HG03064 (cell line): ENCODE data around the gene NDUFB10.
"Not testable (repeated sequence)": the region's sequence is repeated elsewhere in the genome, so short reads cannot be mapped to it uniquely, and the experiment has no call there.

Experiments used
- ATAC-seq: cut with Tn5 transposase; IDR thresholded peaks from one replicate; pipeline ENCODE4 v1.9.1; 2021; ENCODE audit warnings: low read depth; ENCODE audit not compliant: unreplicated experiment

The NDUFB10 gene

DNA sequence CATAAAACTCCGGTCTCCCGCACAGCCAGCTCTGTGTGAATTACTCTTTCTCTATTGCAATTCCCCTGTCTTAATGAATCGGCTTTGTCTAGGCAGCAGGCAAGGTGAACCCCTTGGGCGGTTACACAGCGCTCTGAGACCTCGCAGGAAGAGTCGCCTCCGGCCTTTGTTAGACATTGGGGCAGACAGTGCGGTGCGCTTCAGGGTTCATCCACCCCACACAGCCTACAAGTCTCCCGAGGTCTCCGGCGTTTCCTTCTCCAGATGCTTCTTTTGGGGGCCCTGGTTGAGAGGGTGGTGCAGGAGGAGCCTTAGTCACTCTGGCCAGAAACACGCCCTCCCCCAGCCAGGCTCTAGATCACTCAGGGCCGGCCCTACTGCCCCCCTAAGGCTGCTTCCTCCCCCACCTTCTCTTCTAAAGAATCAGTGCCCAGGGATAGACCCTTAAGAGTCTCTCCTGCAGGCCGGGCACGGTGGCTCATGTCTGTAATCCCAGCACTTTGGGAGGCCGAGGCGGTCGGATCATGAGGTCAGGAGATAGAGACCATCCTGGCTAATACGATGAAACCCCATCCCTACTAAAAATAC, 14.6 kb upstream of the NDUFB10 start:
- no peak for ATAC-seq

DNA sequence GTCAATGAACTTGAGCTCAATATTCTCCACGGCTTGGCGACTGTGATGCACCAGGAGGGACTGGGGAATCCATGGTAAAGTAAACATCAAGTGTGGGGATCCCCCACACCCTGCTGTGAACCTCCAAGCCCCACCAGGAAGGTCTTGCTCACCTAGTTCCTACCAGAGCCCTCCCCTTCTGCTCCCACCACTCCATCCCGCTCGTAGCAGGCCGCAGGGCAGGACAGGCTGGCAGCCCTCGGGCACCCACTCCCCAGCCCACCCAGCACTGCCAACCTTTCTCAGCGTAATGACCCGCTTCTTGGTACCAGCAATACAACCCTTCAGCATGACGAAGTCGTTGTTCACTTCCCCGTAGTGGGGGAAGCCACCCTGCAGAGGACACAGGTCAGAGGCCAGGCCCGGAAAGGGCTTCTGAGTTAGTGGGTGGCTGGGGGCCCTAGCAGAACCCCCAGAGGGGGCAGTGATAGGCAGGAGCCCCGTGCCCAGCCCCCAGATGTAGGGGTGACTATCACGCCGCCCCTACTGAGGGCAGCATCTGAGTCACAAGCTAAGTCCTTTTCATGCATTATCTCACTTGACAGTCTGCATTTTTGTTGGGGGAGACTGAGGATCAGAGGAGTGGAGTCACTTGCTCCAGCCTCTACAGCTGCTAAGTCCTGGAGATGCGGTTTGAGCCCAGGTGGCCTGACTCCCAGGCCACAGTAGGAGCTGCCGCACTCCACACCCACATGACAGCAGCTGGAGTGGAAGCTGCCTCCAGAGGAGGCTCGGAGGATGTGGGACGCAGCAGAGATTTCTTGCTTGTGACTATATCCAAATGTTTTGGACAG, 13.6 kb upstream of the NDUFB10 start:
- ATAC-seq: no peak

DNA sequence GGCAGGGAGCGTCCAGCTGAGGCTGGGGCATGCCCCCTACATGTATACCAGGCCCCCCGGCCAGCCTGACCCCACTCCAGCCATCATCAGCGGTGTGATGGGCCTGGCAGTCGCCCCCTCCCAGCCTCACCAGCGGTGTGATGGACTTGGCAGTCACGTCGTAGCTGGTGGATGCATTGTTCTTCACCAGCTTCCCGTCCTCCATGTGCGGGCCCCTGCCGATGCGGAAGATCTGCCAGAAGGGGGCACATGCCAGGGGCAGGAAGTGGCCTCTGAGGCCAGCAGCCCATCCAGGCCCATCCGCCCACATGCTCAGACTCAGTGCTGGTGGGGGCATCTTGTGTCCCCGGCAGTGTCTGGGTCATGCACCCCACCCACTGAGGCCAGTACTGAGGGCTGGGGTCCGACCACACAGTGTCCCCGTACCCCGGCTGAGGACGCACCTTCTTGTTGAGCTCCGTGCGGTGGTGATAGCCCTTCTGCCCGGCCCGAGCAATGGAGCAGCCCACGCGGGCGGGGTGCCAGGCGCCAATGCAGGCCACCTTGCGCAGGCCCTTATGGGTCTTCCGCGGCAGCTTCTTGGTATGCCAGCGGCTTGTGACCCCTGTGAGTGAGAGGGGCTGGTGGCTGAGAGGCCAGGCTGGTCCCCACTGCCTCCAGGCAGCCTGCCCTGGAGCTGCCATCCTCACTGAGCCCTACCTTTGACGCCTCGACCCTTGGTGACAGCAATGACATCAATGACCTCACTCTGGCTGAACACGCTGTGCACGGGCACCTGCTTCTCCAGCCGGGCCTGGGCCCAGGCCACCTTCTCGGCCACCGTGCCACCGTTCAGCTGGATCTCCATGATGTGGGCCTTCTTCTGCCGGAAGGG, 12.6 kb upstream of the NDUFB10 start:
- ATAC-seq: no peak

DNA sequence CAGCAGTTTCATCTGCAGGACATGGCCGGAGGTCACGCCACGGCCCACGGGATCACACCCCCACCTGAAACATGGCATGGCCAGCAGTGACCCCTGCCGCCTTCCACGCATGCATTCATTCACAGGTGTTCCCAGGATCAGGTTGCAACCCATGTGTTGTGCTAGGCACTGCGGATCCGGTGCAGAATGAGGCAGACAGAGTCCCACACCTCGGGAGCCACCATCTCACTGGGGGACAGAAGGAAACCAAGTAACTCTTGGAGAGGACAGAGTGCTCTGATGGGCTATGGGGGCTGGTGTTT, 12.0 kb upstream of the NDUFB10 start:
- ATAC-seq: no peak

DNA sequence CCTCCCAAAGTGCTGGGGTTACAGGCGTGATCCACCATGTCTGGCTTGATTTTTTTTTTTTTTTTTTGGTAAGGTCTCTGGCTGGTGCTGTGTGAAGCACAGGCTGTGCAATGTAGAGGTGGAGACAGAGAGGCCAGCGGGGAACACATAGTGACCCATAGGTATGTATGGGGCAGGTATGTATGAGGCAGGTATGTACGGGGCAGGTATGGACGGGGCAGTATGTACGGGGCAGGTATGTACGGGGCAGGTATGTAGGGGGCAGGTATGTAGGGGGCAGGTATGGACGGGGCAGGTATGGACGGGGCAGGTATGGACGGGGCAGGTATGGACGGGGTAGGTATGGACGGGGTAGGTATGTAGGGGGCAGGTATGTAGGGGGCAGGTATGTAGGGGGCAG, 9.8 kb upstream of the NDUFB10 start:
- ATAC-seq: no peak

DNA sequence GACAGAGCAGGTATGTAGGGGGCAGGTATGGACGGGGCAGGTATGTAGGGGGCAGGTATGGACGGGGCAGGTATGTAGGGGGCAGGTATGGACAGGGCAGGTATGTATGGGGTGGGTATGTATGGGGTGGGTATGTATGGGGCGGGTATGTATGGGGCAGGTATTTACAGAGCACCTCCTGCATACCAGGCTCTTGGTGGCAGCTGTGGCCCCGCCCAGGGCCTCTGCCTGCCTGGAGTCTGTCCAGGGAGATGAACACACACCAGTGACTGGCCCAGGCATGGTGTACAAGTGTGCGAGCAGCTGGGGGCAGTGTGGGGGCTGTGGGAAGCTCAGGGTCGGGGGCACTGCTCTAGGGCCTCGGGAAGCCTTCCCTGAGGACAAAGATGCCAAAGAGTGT, 9.3 kb upstream of the NDUFB10 start:
- ATAC-seq: no peak

DNA sequence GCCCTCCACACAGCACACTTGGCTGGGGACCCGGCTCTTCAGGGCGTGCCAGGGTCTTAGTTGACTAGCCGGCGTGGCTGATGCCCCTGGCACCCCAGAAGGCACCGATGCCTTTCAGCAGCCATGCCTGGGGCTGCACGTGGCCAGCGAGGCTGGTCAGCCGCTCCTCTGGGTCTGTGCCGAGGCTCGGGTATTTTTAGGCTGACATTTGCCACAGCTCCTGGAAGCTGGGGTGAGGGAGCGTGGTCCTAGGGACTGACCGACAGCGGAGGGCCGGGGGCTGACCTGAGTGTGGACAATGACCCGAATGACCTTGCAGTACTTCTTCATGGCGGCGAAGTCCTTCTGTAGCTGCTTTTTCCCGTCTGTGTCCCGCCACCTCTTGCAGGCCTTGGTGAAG, 8.8 kb upstream of the NDUFB10 start:
- ATAC-seq: no peak

DNA sequence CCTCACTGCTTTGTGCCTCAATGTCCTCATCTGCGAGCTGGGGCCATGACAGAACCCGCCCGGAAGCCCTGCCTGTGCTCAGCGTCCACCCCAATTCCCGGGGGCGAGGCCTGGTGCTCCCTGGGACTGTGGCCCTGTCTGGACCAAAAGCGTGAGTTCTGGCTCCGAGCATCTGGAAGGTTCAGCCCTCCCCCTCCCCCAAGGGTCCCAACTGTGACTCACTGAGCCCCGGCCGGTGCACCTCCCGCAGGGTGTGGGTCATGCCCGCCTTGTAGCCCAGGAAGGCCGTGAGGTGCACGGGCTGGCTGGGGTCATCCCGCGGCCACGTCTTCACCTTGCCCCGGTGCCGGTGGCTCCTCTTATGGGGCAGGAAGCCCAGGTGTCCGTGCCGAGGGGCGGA, 5.6 kb upstream of the NDUFB10 start:
- no peak for ATAC-seq

DNA sequence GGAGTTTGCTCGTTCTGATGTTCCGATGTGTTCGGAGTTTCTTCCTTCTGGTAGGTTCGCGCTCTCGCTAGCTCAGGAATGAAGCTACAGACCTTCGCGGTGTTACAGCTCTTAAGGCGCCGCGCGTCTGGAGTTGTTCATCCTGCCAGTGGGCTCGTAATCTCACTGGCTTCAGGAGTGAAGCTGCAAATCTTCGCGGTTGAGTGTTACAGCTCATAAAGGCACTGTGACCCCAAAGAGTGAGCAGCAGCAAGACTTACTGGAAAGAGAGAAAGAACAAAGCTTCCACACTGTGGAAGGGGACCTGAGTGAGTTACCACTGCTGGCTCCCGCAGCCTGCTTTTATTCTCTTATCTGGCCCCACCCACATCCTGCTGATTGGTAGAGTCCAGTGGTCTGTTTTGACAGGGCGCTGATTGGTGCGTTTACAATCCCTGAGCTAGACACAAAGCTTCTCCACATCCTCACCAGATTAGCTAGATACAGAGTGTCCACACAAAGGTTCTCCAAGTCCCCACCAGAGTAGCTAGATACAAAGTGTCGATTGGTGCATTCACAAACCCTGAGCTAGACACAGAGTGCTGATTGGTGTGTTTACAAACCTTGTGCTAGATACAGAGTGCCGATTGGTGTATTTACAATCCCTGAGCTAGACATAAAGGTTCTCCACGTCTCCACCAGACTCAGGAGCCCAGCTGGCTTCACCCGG, 1.8 kb upstream of the NDUFB10 start:
- not testable (repeated sequence) for ATAC-seq

DNA sequence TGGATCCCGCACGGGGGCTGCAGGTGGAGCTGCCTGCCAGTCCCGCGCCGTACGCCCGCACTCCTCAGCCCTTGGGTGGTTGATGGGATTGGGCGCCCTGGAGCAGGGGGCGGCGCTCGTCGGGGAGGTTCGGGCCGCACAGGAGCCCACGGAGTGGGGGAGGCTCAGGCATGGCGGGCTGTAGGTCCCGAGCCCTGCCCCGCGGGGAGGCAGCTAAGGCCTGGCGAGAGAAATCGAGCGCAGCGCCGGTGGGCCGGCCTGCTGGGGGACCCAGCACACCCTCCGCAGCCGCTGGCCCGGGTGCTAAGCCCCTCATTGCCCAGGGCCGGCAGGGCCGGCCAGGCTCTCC, 1.2 kb upstream of the NDUFB10 start:
- not testable (repeated sequence) for ATAC-seq

DNA sequence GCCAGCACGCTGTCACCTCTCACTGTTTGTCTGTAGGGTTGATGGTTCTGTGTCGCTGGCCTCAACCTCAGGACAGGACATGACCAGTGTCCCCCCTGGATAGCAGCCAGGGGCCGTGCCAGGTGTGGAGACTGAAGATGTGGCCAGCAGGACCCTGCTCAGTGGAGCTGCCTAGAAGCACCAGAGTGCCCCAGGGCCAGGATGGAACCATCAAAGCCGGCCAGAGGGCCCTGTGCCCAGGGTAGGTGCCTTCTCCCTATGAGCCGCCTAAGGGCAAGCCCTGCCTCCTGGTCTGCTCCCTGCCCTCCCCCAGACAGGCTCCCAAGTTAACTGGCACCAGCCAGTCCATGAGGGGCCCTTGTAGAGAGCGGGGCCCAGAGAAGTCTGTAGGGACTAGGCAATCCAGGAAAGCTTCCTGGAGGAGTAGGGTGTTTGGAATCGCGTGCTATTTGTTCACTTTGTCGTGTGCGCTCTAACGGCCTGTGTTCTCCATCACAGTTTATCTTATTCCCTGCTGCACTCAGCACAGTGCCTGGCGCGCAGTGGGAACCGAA, 546 bp upstream of the NDUFB10 start:
- ATAC-seq: no peak

DNA sequence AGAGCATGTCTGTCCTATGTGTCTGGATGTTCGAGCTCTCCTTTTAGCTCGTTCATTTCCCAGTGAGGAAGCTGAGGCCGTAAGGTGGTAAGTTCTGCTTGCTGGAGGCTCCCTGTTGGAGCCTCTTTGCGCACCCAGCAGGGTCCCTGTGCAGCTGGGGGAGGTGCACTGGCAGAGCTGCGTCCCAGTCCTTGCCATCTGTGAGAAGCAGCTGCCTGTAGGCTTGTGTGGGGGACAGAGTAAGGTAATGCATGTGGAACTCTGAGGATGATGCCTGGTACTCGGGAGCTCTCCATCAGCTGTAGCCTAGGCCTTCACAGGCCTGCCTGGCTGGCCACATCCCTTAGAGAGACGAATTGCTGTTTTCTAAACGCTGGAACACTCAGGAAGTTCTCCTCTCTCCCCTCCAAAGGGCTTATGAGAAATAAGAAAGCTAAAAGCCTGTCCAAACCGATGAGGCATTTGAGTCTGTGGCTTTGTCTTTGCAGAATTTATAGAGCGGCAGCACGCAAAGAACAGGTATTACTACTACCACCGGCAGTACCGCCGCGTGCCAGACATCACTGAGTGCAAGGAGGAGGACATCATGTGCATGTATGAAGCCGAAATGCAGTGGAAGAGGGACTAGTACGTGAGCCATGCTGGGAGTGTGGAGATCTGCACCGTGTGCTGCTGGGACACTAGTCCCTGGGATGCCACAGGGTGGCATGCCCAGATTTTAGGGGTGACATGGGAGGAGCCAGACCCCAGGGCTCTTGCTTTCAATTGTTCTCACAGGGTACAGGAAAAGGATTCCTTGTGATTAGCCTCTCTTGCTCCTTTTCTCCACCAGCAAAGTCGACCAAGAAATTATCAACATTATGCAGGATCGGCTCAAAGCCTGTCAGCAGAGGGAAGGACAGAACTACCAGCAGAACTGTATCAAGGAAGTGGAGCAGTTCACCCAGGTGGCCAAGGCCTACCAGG, 1.6 kb downstream of the NDUFB10 start:
- no peak for ATAC-seq

DNA sequence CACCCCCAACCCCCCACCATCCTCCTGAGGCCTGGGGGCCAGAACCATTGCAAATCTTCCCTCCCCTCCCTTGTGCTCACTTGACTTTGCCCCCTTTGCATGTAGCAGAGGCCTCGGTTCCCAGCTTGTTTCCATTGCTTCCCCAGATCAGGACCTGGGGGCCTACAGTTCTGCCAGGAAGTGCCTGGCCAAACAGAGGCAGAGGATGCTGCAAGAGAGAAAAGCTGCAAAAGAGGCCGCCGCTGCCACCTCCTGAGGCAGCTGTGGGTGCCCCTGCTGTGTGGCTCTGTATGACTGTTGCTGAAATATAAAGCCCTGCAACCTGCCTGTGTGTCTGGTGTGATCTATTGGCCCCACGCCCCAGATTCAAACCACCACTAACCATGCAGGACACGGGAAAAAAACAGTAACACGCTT, 2.3 kb downstream of the NDUFB10 start:
- no peak for ATAC-seq

DNA sequence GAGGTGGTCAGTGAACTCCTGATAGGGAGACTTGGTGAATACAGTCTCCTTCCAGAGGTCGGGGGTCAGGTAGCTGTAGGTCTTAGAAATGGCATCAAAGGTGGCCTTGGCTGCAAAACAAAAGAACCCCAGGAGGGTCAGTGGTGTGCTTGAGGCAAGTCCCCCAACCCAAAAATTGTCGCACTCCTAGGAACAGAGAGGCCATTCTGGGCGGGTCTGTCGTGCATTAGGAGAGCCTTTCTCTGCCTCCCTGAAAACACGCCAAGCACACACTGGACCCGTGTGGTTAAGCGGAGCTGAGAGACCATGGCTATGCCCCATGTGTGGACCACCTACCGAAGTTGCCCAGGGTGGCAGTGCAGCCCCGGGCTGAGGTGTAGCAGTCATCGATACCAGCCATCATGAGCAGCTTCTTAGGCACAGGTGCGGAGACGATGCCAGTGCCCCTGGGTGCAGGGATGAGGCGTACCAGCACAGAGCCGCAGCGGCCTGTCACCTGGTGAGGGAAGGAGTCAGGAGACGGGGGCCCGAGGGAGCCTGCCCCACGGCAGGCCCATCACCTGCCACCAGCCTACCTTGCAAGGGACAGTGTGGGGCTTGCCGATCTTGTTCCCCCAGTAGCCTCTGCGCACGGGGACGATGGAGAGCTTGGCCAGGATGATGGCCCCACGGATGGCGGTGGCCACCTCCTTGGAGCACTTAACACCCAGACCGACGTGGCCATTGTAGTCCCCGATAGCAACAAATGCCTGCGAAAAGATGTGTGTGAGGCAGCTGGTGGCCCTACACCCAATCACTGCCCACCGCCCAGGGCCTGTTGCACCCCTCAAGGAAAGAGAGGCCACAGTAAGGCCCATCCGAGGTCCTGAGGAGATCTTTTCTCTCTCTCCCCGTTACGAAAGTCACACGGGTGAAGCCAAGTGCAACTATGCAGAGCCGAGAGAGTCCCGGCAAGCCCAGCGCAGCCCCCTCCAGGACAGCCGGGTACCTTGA, 3.1 kb downstream of the NDUFB10 start:
- not testable (repeated sequence) for ATAC-seq

DNA sequence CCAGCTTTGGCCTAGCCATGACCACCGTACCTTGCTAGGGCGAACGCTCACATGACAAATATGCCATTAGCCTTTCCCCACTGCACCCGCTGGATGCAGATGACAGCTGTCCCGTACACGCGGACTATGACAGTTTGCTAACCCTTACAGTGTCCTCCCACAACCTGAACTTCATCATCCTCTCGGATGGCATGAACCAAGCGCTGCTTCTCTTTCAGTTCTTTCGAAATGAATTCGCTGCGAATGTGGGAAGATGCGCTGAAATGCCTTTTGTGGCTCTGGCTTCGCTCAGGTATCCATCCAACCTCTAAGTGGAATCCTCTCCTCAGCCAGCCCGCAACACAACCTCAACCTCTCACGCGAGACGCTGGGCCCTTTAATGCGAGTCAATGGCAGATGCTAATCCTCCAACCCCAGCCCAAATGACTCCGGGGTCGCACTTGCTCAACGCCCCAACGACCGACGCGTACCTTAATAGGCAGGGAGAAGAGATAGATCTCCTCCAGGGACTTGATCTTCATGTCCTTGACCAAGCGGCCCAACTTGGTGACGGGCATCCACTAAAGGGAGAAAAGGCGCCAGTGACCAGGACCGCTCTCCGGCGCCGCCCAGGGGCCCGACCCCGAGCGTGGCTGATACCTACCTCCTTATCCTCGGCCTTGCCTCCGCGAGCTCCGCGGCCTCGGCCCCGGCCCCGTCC, 4.6 kb downstream of the NDUFB10 start:
- ATAC-seq: peak; percentile 8

DNA sequence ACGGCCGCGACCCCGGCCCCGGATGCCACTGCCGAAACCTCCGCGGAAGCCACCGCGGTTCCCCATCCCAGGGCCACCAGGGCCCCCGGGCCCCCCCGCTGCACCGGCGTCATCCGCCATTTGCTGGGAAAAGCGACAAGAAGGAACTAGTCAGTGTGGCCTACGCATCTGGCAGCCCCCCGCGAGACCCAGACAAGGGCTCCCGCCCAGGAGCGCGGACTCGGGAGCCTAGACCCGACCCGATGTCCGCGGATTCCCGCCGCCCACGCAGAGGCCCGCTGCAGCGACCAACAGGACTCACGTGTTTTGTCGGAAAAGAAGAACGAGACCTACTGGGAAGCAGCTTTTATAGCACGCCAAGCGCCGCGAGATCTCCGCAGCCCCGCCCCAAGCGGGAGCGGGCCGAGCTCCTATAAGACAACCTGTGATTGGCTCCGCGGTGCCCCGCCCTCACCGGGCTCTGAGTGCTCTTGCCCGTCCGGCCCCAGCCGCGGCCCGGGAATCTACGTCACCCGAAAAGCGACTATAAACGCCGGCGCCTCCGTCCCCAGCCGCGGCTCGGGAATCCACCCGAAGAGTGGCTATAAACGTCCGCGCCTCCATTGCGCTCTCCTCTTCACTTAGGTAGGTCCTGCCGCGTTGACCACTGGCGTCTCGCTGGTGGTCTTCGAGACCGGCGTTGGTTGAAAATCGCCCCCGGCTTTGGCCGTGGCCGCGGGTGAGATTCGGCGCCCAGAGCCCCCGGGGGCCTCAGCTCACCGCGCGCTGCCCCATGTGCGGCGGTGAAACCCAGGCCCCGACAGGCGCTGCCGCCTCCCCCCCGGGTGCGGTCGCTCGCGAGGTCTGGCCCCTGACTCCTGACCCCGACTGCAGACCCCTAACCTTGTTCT, 5.4 kb downstream of the NDUFB10 start, which contains the start of gene RPS2:
Gene RPS2 (minus strand): TSS at position 321 of the 890 bp plus-strand sequence. CDS start 201 bp downstream, at position 120.
- ATAC-seq: peak; percentile 68
